Caco-2 (cell line): ENCODE results near the gene PCDHB2. TPM values are rescaled to one million over a fixed set of nuclear protein-coding genes. Genes with fewer than 3 reads are reported as not detected.
"Not testable (repeated sequence)": the region's sequence is repeated elsewhere in the genome, so short reads cannot be mapped to it uniquely, and the experiment has no call there.

Experiments used
- BruUV-seq: library from RNA; stranded (reverse); fragments of 400-500 nt; replicated peaks from 2 replicates; lab custom pipeline; 2021; lab: Mats Ljungman, UMichigan
- CTCF ChIA-PET: fragments of 300-600 bp; sonication (Branson Sonifier 250); formaldehyde crosslinking; loops from one replicate; lab custom pipeline; 2022; ENCODE audit warnings: antibody characterized with exemption; lab: Charles Lee
- POLR2A ChIA-PET: fragments of 300-600 bp; sonication (Branson Sonifier 250); formaldehyde crosslinking; loops from one replicate; lab custom pipeline; 2022; ENCODE audit warnings: antibody characterized with exemption; lab: Charles Lee
- DNase-seq, 2 experiments: peaks; one replicate each; pipeline versions ENCODE4 v3.0.0 to v3.0.0-alpha.2; 2020 to 2022
- H3K27me3 ChIP-seq: replicated peaks from 2 replicates; pipeline ENCODE4 v1.6.0; 2011; ENCODE audit warnings: low read length; ENCODE audit not compliant: control insufficient read depth, insufficient read depth
- H3K36me3 ChIP-seq: 2 replicates; pipeline ENCODE4 v1.5.1; 2011; ENCODE audit warnings: low read length; ENCODE audit not compliant: control insufficient read depth, insufficient read depth
- H3K4me1 ChIP-seq: fragments of 250-450 bp; sonication (Bioruptor Pico); 2 replicates; pipeline ENCODE4 v1.5.1; 2020; ENCODE audit warnings: mild to moderate bottlenecking
- H3K4me3 ChIP-seq: 2 replicates; pipeline ENCODE4 v1.5.1; 2011; ENCODE audit warnings: low read depth, mild to moderate bottlenecking, control low read depth, low read length
- H3K9me3 ChIP-seq: fragments of 250-450 bp; sonication (Bioruptor Pico); 2 replicates; pipeline ENCODE4 v1.5.1; 2020; ENCODE audit warnings: mild to moderate bottlenecking, moderate library complexity
- H3K27ac Mint-ChIP-seq: one replicate; pipeline ENCODE4 v1.8.0; 2022; ENCODE audit warnings: mixed read lengths; ENCODE audit not compliant: unreplicated experiment
- H3K27me3 Mint-ChIP-seq: one replicate; pipeline ENCODE4 v1.8.0; 2022; ENCODE audit warnings: mixed read lengths; ENCODE audit not compliant: insufficient read depth, unreplicated experiment
- H3K36me3 Mint-ChIP-seq: one replicate; pipeline ENCODE4 v1.8.0; 2022; ENCODE audit warnings: mild to moderate bottlenecking, mixed read lengths; ENCODE audit not compliant: insufficient read depth, unreplicated experiment
- H3K4me1 Mint-ChIP-seq: one replicate; pipeline ENCODE4 v1.8.0; 2022; ENCODE audit warnings: low read depth, mixed read lengths; ENCODE audit not compliant: unreplicated experiment
- H3K4me3 Mint-ChIP-seq: one replicate; pipeline ENCODE4 v1.8.0; 2022; ENCODE audit warnings: mild to moderate bottlenecking, moderate library complexity, mixed read lengths; ENCODE audit not compliant: unreplicated experiment
- H3K9me3 Mint-ChIP-seq: one replicate; pipeline ENCODE4 v1.8.0; 2022; ENCODE audit warnings: mixed read lengths; ENCODE audit not compliant: unreplicated experiment
- CTCF ChIP-seq, 2 experiments: fragments of 200-600 bp in 1 of 2; IDR thresholded peaks; 1 replicate in 1 of 2; 2 replicates in 1 of 2; pipeline versions ENCODE4 v1.5.1 to v1.8.0; 2011 to 2022; ENCODE audit warnings: antibody characterized with exemption in 1 of 2, control low read depth in 1 of 2, inconsistent platforms in 1 of 2, low read depth in 1 of 2, low read length in 1 of 2, mild to moderate bottlenecking in 1 of 2, moderate library complexity in 1 of 2; ENCODE audit not compliant: insufficient read depth in 1 of 2, severe bottlenecking in 1 of 2, unreplicated experiment in 1 of 2
- intact Hi-C: fragments of 100-400 bp; cut with micrococcal nuclease; formaldehyde crosslinking; loops from one replicate; pipeline ENCODE4 v1.10.0; 2022; ENCODE audit not compliant: unreplicated experiment
- total RNA-seq: library from RNA; stranded (reverse); gene quantifications from 2 replicates; pipeline ENCODE4 v1.2.3, GENCODE V29; 2022

The PCDHB2 gene
- total RNA-seq, 1 experiment from 2014 or later = 0.20 TPM

DNA sequence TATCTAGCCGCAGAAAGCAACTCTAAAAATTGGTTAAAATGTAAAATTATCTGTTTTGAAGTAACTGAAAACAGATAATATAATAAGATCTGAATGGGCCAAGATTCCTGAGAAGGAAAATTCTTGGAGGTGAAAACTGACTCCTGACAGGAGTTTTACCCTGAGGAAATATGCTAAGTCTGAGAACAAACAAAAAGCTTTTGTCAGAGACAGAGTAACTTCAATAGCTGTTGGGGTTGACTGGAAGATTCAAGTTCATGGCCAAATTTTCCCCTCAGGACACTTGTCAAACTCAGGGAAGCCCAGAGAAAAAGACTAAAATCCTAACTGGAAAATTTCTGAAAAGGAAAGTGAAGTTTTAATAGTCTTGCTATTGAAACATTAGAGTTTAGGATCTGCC is 32.9 kb downstream of the PCDHB2 start:
- BruUV-seq = no TSS peak
- H3K36me3 Mint-ChIP-seq = no peaks in the 10 kb centered on the region

DNA sequence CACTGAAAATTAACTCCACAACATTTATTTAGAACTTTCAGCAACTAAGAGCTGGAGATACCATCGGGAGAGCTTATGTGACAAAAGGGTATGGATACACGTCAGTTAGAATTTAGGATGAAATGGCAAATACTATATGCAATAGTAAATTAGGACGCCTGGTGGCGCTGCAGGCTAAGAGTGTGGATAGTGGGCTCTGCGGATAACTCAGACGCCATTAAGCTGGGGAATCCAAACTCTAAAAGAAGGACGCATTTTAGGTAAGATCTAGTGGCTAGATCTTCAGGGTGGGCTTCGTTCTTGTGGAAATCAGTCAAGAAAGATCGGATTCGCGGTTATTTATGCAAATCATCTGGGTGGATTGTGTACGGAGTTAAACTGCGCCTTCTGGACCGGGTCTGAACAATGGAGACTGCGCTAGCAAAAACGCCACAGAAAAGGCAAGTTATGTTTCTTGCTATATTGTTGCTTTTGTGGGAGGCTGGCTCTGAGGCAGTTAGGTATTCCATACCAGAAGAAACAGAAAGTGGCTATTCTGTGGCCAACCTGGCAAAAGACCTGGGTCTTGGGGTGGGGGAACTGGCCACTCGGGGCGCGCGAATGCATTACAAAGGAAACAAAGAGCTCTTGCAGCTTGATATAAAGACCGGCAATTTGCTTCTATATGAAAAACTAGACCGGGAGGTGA is 40.8 kb downstream of the PCDHB2 start, which contains the start of gene PCDHB5:
PCDHB5 (plus strand) TSS at position 177 of the 688 bp plus-strand sequence; CDS start at position 406, 229 bp downstream.
- no peaks in the 10 kb centered on the region for H3K27me3 Mint-ChIP-seq
- Histone ChIP-seq H3K36me3 (no peaks in the 10 kb centered on the region), H3K27me3 (no peaks in the 10 kb centered on the region), H3K4me1 (no peaks in the 10 kb centered on the region), H3K9me3 (peaks cover 7% of the 10 kb centered on the region; the same call in 1 of the 2 replicates), H3K4me3 (no peak within 1 kb of the TSS)
- ChIA-PET POLR2A (no interaction called here), CTCF (no interaction called here)
- no peak within 1 kb of the TSS for H3K4me3 Mint-ChIP-seq
- intact Hi-C loops = no loop called here
- no peak within 1 kb of the TSS for H3K27ac Mint-ChIP-seq
- H3K4me1 Mint-ChIP-seq = no peaks in the 10 kb centered on the region
- no TSS peak for BruUV-seq
- no peak for DNase-seq
- H3K36me3 Mint-ChIP-seq = no peaks in the 10 kb centered on the region
- H3K9me3 Mint-ChIP-seq = peaks cover 28% of the 10 kb centered on the region
- no peak for TF ChIP-seq CTCF (IDR thresholded peaks at IDR 0.05; ENCODE audit: insufficient read depth in 1 of 2, low read depth in 1 of 2, low read length in 1 of 2, severe bottlenecking in 1 of 2, unreplicated experiment in 1 of 2)

More for the DNA sequence above, 32.9 kb downstream of the PCDHB2 start:
- Mint-ChIP-seq H3K4me3 (no peak overlapping the region), H3K9me3 (peaks cover 8% of the 10 kb centered on the region), H3K4me1 (no peaks in the 10 kb centered on the region), H3K27me3 (no peaks in the 10 kb centered on the region), H3K27ac (no peak overlapping the region)
- intact Hi-C loops = no loop called here
- no peak for TF ChIP-seq CTCF (IDR thresholded peaks at IDR 0.05; ENCODE audit: insufficient read depth in 1 of 2, low read depth in 1 of 2, low read length in 1 of 2, severe bottlenecking in 1 of 2, unreplicated experiment in 1 of 2)
- ChIA-PET CTCF (no interaction called here), POLR2A (no interaction called here)
- Histone ChIP-seq H3K27me3 (no peaks in the 10 kb centered on the region), H3K36me3 (no peaks in the 10 kb centered on the region), H3K9me3 (no peaks in the 10 kb centered on the region), H3K4me1 (no peaks in the 10 kb centered on the region), H3K4me3 (no peak overlapping the region)
- no peak for DNase-seq

GRCh38 chr5:141135718-141136266 is 41.4 kb downstream of the PCDHB2 start:
- Mint-ChIP-seq H3K4me1 (no peaks in the 10 kb centered on the region), H3K4me3 (no peak overlapping the region), H3K9me3 (peaks cover 28% of the 10 kb centered on the region), H3K36me3 (no peaks in the 10 kb centered on the region), H3K27me3 (no peaks in the 10 kb centered on the region), H3K27ac (no peak overlapping the region)
- no peak for TF ChIP-seq CTCF (IDR thresholded peaks at IDR 0.05; ENCODE audit: insufficient read depth in 1 of 2, low read depth in 1 of 2, low read length in 1 of 2, severe bottlenecking in 1 of 2, unreplicated experiment in 1 of 2)
- Histone ChIP-seq H3K36me3 (no peaks in the 10 kb centered on the region), H3K4me1 (no peaks in the 10 kb centered on the region), H3K9me3 (peaks cover 7% of the 10 kb centered on the region; the same call in 1 of the 2 replicates), H3K27me3 (no peaks in the 10 kb centered on the region), H3K4me3 (no peak overlapping the region)
- ChIA-PET CTCF (no interaction called here), POLR2A (no interaction called here)
- BruUV-seq = no TSS peak
- intact Hi-C loops = no loop called here
- no peak for DNase-seq

DNA sequence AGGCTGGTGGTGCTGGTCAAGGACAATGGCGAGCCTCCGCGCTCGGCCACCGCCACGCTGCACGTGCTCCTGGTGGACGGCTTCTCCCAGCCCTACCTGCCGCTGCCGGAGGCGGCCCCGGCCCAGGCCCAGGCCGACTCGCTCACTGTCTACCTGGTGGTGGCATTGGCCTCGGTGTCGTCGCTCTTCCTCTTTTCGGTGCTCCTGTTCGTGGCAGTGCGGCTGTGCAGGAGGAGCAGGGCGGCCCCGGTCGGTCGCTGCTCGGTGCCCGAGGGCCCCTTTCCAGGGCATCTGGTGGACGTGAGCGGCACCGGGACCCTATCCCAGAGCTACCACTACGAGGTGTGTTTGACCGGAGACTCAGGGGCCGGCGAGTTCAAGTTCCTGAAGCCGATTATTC is 42.9 kb downstream of the PCDHB2 start:
- H3K4me1 ChIP-seq, H3K4me3 ChIP-seq, BruUV-seq, H3K27me3 ChIP-seq, H3K4me1 Mint-ChIP-seq, POLR2A ChIA-PET, H3K4me3 Mint-ChIP-seq, H3K27ac Mint-ChIP-seq, CTCF ChIA-PET, H3K36me3 Mint-ChIP-seq, DNase-seq, intact Hi-C loops, H3K36me3 ChIP-seq, H3K9me3 ChIP-seq, H3K27me3 Mint-ChIP-seq: not testable (repeated sequence)
- H3K9me3 Mint-ChIP-seq = peaks cover 28% of the 10 kb centered on the region
